ENCODE results near the gene TIMM23. TPM values are rescaled to one million over a fixed set of nuclear protein-coding genes. Genes with fewer than 3 reads are reported as not detected.
"Not testable (repeated sequence)": the region's sequence is repeated elsewhere in the genome, so short reads cannot be mapped to it uniquely, and the experiment has no call there.

TIMM23 gene
- total RNA-seq, 1 donor from 2014 or later = 73.2 TPM

DNA sequence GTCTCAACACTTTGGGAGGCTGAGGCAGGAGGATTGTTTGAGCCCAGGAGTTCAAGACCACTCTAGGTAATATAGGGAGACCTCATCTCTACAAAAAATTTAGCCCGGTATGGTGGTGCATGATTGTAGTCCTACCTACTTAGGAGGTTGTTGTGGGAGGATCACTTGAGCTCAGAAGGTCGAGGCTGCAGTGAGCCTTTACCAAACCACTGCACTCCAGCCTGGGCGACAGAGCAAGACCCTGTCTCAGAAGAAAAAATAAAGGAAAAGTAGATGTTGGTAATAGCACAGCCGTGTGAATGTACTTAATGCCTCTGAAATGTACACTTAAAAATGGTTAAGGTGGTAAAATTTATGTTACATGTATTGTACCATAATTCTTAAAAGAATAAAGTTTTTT lies 25.3 kb downstream of the TIMM23 start:
- DNase-seq (ENCODE audit: low spot score) = no peak

DNA sequence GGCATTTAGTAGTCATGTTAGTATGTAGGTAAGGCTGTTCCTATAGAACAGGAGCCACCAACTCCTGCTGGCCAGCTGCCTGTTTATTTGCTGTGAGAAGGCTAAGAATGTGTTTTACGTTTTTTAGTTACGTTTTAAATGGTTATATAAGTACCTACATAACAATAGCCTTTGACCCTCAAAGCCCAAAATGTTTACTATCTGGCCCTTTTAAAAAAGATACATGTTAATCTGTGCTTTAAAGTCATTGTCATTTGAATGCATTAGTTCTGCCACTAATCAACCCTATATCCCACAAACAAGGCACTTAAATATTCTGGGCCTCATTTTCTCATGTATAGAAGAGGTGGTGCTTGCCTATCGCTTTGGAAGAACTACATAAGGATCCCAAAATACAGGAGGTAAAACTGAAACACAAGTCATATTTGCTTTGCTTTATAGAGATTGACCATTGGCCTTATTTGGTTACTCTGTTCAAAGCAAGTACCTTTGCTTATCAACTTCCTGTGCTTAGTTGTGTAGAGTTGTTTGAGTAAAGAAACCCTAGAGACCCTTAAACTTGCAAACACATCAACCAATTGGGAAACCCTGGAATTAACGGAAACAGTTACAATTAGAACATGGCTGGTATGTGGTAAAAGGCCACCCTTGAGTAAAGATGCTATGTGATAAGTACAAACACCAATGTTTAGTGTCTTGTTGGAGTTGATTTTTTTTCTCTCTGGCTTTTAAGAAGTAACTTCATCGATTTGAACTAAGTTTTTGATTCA lies 25.9 kb downstream of the TIMM23 start:
- no peak for DNase-seq (ENCODE audit: low spot score)

DNA sequence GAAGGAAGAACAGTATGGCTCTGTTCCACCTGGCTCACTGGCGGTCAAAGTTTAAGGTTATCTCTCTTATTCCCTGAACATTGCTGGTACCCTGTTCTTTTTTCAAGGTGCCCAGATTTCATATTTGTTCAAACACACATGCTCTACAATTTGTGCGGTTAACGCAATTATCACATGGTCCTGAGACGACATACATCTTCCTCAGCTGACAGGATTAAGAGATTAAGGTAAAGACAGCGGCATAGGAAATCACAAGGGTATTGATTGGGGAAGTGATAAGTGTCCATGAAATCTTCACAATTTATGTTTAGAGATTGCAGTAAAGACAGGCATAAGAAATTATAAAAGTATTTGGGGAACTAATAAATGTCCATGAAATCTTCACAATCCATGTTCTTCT lies 27.7 kb downstream of the TIMM23 start:
- not testable (repeated sequence) for DNase-seq (ENCODE audit: low spot score)

DNA sequence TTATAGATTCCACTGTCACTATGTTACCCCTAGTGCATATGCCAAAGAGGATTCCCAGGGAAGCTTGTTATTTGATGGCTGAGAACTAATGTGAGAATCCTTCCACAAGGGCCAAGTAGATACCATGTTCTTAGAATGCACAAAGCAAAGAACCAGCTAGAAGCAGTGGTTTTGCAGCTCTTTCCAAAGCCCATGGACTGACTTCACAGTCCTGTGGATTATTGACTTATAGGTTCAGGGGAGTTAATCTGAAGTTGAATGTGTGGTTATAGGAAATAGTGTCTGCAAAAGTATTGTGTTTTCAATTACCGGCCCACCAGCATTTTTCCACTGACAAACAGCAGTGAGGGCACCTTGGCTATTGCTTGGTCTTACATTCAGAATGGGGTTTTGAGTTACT lies 28.2 kb downstream of the TIMM23 start:
- DNase-seq (ENCODE audit: low spot score) = no peak

DNA sequence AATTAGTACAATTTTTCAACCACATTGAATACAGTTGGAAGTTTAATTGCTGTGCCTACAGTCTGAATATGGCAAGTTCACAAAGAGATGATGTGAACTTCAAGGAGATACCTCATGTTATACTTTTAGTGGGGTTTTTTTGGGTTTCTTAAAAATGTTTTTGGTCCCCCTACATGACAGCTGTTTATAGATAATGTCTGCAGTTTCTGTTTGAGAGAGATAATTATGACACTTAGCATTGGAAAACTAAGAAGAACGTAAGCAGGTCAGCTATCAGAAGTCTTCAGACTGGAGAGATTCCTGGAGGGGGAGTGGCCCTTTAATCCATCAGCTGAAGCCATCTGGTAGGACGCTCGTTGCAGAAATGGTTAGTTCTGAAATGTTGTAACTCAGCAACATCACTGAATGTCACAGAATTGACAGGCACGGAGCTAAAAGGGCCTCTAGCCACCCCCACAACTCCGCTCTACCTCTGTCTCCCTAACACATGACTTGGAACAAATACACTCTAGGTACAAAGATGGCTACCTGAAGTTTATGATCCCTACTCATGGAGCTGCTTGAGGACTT lies 29.0 kb downstream of the TIMM23 start:
- no peak for DNase-seq (ENCODE audit: low spot score)

DNA sequence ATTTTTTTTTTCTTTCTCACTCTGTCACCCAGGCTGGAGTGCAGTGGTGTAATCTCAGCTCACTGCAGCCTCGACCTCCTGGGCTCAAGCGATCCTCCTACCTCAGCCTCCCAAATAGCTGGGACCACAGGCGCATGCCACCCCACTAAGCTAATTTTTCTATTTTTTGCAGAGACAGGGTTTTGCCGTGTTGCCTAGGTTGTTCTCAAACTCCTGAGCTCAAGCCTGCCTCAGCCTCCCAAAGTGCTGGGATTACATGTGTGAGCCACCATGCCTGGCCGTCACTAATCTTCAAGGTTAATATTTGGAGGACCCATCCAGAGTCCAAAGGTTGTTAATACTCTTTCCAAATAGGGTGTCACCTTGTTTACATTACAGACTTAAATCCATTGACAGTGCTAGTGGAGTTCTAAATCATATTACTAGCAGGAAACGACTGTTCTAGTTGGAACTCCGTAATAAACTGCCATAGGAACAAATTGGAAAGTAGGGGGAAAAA lies 29.9 kb downstream of the TIMM23 start:
- DNase-seq (ENCODE audit: low spot score) = not testable (repeated sequence)

DNA sequence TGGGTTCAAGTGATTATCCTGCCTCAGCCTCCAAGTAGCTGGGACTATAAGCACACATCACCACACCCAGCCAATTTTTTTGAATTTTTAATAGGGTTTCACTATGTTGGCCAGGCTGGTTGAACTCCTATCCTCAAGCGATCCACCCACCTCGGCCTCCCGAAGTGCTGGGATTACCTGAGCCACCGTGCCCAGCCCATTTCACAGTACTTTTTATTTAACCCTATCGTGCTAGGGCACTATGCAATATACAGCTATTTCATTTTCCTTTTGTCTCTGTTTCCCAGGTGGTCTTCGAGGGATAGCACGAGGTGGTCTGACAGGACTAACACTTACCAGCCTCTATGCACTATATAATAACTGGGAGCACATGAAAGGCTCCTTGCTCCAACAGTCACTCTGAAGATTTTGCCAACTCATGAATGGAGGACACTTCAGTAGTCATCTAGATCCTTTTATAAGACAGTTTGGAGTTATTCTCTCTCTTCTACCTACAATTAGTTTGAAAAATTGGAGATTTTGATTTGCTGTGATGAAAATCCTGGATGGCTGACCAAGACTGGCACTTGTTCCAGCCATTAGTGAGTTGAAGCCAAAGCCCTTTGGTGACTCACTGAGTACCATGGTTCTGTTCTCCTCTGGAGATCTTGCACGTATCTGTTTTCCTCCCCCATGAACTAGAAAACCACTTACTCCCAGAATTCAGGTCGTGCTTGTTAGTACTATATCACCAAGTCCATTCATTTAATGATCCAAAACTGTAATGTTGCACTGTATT lies 30.8 kb downstream of the TIMM23 start:
- DNase-seq (ENCODE audit: low spot score) = no peak

DNA sequence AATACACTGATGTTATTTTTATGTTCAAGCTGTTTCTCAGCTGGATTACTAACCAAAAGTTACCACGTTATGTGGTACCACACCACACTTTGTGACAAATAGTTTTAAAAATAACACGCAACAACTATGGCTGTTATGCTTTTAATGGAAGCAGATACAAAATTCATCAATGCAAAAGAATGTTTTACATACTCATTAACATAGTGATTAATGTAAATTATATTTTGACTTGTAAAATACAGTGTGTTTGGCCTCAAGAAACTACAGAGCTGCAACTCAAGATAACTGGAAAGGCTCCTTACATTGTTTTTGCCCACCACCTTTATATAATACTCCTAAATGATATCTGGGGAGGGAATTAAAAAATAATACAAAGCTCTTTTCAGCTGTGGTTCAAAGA lies 32.7 kb downstream of the TIMM23 start:
- DNase-seq (ENCODE audit: low spot score) = no peak

DNA sequence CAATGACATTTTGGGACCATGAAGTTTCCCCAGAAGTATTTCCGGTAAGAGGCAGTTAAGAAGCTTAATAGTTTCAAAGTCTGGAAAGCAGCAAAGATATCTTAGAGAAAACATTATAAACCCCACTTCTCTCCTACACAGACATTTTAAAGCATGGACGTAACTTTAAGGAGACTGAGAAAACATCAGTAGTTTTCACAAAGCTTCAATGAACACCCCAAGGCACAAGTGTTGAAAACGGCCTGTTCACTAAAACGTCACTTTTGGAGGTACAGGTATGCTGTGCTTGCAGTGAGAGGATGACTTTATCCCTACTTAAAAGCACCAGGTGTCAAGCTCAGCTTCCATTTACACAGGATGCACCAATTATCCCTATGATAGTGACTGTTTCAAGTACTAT lies 33.1 kb downstream of the TIMM23 start:
- DNase-seq (ENCODE audit: low spot score) = no peak

DNA sequence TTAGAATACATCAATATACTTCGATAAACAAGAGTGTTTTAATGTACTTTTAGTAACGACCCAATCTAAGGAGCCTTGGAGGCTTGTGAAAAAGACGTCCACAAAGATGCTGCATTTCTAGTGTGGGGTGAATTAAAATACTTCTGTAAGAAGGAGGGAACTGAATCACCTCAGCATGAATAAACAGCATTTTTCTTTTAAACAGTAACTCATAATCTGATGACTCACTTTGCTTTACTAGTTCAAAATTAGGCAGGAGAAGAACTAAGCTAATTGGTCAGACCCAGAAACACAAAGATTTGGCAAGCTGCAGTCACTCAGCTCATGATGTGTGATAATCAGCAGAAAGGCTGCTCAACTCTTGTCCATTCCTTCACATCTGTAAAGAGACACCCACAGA lies 33.9 kb downstream of the TIMM23 start:
- no peak for DNase-seq (ENCODE audit: low spot score)

DNA sequence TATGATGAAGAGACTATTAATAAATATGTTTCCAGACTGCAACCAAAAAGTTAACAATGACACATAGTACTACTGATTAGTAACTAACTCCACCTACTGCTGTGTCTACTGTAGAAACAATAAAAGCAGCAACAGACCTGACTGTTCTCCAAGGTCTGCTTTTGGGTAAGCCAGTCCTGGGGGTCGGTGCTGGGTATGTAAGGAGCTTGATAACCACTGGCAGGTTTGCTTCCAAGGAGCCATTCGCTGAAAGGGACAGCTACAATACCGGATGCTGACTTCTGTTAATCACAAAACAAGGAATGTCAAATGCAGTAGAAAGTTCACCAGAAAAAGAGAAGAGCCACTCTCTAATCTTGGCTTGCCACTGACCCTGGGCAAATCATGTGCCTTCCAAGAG lies 40.5 kb downstream of the TIMM23 start:
- DNase-seq (ENCODE audit: low spot score) = no peak

DNA sequence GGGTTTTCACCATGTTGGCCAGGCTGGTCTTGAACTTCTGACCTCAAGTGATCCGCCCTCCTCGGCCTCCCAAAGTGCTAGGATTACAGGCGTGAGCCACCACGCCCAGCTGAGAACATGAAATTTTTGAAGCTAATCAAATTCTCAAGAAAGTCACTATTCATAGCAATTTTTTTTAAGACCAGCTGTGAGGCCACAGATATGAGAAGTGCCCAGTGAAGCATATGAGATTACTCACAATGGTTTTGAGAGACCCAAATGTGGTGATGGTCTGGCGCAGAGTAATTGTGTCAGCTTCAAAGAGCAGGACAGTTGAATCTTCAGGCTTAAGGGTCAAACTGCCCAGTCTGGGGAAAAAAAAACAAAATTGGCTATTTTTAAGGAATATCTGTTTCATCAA lies 41.9 kb downstream of the TIMM23 start:
- no peak for DNase-seq (ENCODE audit: low spot score)

DNA sequence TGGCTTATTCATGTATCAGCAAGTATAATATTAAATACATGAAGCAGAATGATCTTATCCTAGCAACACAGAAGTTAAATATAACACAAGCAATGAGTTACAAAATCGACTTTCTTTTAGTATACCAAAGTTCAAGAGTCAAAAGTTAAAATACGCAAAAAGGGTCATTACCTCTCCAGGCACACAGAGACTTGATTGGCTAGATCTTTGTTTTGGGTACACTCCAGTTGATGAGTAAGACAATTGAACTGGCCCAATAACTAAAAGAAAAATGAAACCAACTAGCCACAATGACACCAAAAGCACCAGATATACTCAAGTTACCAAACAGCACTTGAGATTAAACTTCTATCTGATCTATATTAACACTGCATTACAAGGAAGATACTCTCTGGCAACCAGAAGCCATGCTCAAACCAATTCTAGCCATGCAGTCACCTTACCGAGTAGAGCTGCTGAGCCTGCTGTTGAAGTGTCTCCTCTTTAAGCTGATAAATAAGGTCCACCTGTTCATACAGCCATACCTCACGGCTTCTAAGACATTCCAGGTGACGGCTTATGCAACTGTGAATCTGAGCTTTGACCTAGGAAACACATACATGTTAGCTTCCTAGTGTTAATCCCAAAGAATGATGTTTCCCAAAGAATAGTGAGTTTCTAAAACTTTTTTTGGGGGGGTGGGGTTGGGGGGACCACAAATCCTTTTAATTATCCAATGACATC lies 42.6 kb downstream of the TIMM23 start:
- no peak for DNase-seq (ENCODE audit: low spot score)

DNA sequence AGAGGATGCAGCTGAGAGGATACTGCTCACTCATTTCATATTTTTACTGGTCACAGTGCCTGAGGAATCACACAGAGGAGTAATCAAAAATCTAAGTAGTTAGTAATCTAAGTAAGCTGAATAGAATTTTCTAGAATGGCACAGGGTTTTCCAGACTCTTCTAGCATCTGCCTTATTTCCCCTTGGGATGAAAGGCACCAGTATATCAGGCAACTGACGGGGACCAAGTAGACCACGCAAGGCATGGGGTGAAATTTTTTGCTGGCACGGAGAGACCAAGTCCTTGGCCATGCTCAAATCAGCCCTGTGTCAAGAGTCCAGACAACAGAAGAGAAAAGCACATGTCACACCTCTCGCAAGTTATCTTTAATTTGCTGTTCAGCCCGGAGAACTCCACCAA lies 43.9 kb downstream of the TIMM23 start:
- DNase-seq (ENCODE audit: low spot score) = no peak

DNA sequence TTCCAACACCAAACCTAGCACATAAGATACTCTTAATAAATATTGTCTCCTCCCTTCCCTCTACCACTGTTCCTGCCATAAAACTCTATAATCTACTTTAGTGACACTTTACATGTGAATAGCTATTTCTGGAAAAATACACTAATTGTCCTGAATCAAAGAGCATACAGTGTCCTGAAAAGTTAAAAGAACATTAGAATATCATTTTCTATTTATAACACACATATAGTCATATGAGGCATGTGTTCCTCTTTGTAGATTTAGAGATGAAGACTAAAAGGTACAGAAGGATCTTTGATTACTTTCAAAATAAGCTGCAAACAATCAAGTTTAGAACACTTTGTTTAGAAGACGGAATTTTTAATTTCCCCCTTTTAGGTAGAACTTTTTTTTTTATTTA lies 44.5 kb downstream of the TIMM23 start:
- DNase-seq (ENCODE audit: low spot score) = no peak

DNA sequence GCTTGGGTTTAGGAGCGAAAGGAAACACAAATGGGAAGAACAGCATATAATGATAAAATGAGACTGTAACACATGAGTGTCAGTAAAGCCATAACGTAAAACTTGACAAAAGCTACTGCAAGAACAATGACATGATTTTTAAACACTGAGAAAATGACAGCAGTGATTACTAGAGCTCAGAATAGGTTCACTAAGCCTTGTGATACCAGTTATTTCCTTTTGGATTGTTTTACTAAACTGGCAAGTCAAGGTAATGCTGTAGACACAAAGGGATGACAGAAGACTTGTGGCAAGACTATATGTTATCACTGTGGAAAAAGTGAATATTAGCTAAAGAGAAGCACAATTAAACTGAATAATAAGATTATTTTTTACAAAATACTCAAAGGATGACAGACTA lies 45.4 kb downstream of the TIMM23 start:
- DNase-seq (ENCODE audit: low spot score) = no peak

DNA sequence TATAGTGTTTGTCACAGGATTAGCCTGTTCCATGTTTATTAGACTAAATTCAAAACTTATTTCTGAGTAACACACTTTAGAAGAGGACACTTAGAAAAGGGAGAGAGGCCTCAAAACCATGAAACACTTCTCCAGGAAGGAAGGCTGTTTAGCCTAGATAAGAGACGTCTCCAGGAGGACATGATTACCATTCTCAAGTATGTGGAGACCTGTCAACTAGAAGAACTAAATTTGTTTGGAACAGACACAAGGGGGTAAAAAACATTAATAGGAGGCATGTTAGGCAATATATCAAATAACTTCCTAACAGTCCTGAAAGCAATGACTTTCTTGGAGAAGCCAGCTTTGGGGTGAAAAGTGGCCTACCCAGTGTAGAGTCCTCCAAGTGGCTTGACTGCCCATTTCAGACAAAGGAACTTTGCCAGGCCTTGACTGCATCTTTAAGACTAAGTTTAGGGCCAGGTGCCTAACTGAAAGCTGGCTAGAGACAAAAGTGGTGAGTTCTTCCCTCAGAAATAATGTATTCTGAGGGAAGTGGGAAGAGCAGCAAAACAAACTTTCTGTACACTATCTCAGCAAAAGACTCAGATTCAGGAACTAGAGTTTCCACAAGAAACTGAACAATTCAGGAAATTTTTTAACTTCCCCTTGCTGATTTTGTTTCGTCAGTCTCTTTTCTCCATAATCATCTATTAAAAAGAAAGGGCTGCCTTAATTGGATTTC lies 46.3 kb downstream of the TIMM23 start:
- DNase-seq (ENCODE audit: low spot score) = no peak

DNA sequence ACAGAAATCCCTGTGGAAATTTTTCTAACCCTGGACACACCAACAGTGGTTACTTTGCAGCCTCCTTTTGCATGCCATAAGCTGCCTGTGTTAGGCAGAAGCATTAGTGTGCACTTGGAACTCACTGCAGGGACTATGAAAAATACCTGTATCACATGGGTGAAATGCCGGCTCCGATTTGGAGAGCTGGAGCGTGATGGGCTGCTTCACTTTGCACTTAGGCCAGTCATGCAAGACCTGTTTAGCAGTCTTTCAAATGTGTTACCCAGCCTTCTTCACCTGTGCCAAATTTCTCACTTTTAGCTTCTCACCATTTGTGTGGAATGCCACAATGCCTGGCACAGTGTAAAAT lies 46.9 kb downstream of the TIMM23 start:
- no peak for DNase-seq (ENCODE audit: low spot score)

DNA sequence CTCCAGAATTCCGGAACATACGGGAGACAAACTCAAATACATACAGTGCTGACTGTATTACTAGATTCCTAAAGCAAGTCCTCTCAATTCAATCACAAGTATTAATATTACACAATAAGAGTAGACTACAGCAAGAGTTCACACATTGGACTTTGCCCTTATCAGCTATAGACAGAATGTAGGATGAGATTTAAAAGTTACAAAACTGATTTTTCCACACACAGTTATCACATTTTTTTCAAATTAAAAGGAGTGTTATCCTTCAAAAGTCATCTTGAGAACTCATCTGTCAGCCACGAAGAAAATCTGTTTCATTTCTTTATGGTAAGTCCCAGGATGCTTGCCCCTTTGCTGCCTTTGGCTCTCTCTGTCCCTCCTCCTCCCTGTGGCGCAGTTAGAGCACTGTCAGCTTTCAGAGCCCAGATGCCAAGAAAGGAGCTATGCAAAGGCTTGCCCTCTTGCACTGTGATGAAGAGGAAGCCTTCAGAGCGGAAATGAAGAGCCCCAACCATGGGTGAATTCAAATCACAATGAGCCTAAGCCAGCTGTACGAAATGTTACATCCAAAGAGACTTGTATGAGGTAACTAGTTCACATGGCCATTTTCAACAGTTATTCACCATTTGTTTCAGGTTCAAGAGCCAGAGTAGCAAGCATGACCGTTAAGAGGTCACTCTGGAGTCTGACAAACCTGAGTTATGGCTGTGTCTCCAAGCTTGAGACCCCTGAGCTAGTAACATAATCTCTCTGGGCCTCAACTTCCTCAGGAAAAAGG lies 47.5 kb downstream of the TIMM23 start:
- no peak for DNase-seq (ENCODE audit: low spot score)

DNA sequence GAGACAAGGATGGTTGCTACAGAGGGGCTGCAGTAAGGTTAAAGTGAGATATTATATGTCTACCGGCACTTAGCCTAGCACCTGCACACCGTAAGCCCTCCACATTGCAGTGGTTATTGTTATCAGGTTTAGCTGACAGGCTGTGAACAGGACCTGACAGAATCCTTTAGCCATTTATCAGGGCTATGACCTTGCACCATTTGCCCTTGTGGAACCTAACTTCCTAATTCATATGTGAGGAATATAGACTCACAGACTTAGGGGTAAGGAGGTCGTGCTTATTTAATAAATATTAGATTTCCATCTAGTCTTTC lies 48.0 kb downstream of the TIMM23 start:
- no peak for DNase-seq (ENCODE audit: low spot score)

All from umbilical cord (tissue), 2 donors.